NCI-H774 (cell line): ENCODE results near the gene TMEM167A.

Experiments used
- DNase-seq: peaks from one replicate; lab custom pipeline; 2025; lab: John Stamatoyannopoulos, UW

Gene TMEM167A

DNA sequence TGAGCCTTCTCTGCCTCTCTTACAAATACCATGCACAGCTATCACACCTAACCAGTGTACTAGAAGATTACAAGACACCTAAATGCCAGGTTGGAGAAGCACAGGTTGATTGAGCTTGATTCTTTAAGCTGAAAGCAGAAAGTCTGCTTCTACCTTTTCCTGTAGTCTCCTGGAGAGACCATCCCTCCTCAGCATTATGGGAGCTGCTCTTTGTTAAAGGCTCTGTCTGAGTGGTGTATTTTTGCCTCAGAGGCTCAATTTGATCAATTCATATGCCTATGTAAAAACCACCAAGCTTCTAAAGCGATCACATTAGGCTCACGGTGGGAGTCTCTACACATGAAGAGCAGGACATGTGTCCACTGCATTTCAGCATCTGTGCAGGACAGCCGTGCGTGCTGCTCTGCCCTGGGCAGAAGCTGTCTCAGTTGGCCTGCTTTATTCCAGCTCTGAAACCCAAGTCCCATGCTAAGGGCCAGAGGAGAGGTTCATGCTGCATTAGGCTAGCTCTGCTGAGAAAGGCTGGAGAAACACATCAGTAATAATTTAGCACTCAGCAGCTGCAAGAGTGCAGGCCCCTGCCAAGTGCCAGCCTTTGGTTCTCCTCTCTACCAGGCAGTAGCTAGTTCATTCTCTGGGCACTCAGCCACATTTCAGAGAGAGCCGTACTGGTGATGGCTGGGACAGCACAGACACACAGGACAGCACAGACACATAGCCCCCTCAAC lies 41.7 kb downstream of the TMEM167A start:
- DNase-seq: peak; percentile 45

DNA sequence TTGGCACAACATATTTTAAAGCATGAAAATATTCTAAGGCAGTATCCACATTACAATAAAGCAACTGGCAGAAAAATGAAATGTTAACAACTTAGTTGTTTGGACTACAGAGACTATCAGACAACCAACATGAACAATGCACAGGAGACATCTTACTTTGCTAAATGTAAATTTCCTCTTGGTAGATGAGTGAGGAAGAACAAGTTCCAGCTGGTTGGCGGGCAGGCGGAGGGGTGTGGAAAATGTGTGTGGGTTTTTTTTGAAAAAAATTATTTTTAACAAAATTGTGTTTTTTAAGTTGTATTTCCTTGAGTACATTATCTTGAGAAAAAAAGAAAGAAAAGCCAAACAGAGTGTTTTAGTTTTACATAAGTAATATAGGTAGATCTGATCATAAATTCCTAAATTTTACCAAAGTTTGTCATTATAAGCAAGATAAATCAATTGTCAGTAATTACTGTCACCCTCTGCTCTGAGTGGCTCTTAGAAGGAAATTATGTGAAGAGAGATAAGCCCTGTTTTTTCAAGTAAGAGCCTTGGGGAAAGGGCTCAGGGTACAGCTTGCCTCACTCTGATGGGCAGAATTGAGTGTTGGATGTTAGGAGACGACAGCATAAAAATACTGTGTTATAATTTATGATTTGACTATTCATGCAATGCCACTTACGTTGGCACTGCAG lies 42.5 kb downstream of the TMEM167A start:
- DNase-seq: no peak

DNA sequence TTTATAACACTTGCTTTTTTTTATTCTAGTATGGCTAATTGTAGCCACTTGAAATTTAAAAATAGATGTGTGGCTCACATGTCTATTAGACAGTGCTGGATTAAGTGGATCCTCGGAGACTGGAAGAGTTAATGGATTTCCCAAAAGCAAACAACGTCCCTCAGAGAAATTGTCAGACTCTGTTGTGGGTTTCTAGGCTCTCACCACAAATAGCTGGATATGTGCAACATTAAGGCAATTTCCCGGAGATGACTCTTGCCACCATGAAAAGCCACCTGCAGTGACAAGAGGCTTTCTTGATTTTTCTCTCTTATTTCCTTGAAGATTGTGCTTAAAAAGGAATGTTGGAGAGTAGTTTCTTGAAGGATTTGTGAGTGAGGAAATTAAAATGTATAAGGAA lies 43.2 kb downstream of the TMEM167A start:
- peak; percentile 36 for DNase-seq

DNA sequence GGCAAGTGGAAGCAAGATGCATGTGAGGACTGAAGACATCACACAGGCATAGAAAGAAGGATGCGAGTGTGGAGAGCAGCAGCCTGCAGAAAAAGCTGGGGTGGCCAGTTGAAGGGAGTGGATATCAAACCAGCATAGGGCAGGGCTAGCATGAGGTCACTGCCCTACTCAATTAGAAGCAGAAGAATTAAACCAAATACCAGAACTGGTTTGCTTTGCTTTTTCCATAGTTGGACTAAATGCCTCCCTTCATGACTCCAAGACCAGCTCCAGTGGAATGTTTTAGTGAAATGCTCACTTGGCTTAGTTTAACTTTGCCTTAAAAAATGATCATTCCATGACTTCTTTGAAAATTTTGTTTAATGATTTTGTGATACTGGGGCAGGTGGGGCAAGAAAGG lies 45.8 kb downstream of the TMEM167A start:
- DNase-seq: no peak

DNA sequence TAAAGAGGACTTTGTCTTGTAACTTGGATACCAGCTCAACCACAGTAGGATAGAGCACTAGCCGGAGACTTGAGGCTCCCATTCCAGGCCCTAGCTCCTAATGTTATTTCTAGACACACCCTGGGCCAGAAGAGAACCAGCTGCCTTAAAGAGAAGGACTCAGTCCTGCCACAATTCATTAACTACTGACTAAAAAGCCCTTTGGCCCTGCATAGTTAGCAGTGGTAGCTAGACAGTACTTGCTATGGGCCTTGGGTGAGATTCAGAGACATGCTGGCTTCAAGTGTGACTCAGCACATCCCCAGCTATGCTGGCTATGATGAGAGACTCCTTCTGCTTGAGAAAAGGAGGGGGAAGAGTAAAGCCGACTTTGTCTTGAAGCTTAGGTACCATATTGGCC lies 47.3 kb downstream of the TMEM167A start:
- DNase-seq: no peak

DNA sequence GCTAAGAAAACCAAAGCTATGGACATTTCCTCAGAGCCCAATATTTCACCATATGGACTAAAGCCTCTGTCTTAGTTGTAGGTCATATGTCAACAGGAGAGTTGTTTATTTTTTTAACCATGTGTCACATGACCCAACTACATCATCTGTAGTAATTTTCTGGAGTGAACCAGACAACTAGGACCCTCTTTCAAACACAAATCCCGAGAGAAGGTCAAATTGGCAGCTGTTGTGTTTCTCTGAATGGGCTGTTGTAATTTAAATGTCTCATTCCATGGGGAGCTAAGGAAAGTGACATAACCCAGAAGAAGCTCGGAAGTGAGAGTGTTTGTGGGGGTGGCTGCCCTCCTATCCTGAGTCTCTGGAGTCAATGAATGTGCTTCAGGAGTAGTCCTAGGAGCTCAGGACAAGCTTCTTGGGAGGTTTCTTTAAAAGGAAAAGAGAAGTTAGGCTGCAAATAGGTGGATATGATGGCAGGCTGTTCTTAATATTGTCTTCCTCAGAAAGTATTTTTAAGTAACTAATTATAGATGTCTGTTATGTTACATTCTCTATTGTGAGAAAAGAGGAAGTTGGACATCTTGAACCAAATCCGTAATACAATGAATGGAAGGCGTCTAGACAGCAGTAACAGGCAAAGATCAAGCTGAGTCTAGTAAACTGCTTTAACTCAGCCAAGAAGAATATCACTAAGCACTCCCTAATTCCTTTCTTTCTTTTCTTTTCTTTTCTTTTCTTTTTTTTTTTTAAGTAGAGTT lies 50.1 kb downstream of the TMEM167A start:
- DNase-seq: no peak

DNA sequence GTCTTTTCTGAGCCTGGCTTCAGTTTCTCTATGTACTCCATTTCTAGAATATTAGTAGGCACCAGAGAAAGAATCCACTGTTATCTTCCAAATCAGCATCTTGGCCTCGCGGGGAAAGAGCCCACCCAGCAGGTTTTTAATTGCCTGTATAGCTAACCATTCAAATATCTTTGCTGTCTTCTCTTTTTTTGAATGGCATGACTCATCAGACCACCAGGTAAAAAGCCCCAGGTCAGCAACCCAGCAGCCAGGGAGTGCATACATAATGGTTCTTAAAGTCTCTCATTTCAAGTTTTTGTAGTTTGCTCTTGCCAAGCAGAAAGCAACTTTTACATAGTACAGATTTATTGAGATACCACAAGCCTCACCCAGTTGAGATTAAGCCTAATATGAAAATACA lies 50.7 kb downstream of the TMEM167A start:
- DNase-seq: no peak

DNA sequence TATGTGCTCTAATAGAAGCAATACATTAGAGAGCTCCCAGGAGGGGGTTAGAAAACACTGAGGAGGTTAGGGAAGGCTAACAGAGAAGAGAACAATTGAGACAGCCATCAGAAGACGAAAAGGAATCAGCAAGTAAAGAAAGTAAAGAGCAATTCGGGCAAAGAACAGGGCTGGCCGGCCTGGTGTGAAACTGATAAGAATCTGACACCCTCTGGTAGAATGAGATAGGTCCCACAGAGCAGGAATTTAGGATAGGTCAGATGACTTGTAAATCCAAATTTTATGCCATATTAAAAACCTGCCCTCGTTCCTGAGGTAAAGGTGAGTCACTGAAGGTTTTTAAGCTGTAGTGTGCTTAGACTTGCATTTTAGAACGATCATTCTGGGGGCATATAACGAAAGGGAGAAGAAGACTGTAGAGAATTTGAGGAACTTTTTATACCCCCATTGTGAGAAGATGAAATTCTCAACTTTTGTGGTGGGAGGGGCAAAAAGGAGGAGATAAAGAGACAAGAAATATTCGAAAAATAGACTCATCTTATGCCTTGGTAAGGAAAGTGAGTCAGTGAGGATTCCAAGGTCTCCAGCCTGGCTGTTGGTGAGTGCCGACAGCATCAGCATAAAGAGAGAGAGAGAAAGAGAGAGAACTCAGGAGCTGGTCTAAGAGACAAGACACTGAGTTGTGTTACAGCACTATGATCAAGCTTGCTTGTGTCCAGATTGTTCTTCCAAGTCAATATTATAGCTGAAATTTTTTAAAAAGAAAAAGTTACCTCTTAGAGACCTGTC lies 51.3 kb downstream of the TMEM167A start:
- no peak for DNase-seq

DNA sequence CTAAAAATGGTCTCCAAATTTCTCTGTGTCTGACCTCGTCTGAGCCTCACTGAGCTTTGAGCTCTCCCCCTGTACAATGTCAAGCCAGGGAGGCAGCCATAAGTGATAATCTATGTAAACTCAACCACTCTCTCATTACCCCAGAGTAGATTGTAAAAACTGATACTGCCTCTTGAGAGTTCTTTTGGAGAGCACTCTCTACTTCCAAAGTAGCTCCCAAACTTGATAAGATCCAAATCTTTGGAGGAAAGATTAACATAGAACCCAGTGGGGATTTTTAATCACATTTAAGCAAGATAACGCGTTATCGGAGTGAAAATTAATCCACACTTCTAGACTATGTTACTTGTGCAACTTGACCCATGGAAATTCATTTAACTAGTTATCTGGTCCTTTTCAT lies 54.9 kb downstream of the TMEM167A start:
- DNase-seq: no peak

DNA sequence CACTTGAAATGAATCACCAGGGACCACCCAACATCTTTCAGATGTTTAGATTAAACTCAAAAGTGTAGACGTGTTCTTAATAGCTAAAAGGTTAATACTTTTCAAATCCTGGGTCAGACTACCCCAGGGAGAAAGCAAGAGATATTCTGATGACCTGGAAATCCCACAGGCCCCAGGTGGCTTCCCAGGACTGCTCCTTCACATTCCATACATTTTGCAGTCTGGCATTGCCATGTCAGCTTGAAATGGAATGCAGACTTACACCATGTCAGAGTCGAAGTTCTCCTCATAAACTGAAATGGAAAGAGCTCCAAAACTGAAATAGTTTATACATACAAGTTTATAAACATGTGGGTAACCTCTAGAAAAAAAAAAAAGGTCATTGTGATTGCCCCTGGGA lies 61.5 kb downstream of the TMEM167A start:
- no peak for DNase-seq

DNA sequence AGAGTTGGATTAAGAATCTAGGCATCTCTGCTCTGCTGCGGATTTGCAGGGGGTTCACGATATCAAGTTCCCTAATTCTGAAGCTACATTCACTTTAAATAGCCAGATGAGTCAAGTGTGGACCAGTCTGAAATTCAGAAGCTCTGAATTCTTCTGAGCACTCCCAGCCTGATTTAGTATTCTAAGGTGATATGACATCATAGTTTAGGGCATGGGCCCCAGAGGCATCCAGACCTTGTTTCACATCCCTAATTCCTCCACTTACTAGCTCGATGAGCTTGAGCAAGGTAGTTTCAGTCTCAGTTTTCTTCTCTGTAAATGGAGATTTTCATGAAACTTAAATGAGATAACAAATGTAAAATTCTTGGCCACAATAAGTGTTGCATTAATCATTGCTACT lies 65.2 kb downstream of the TMEM167A start:
- DNase-seq: no peak

DNA sequence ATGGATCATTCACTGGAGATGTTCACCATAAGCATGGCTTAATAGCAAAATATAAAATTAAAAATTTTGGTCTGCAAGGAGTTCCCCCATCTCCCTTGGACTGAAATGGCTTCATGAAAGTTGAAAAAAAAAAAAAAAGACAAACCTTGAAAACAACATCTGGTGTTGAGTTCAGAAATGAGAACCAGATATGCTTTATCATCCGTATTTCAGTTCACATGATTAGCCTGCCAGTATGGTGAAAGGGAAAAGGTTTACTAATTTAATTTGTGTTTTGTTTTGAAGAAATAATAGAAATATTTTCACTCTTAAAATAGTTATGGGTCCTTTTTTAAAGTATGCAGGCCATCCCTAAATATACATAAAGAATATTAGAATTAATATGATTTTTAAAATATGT lies 67.8 kb downstream of the TMEM167A start:
- no peak for DNase-seq

DNA sequence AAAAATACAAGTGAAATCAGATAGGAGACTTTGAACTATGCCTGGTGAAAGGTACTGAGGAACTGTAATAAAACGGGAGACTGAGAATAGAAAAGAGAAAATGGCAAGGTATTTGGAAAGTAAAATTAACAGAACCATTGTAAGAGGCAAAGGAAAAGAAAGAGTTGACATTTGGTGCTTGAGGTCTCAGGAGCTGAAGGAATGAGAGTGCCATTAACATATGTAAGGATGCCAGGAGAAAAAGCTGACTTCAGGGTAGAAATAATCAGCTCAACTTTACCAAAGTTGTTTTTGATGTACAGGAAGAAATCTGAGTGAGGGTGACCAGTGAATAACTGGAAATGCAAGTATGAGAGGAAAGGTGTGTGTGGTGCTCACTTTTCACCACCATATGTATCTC lies 69.4 kb downstream of the TMEM167A start:
- DNase-seq: no peak

DNA sequence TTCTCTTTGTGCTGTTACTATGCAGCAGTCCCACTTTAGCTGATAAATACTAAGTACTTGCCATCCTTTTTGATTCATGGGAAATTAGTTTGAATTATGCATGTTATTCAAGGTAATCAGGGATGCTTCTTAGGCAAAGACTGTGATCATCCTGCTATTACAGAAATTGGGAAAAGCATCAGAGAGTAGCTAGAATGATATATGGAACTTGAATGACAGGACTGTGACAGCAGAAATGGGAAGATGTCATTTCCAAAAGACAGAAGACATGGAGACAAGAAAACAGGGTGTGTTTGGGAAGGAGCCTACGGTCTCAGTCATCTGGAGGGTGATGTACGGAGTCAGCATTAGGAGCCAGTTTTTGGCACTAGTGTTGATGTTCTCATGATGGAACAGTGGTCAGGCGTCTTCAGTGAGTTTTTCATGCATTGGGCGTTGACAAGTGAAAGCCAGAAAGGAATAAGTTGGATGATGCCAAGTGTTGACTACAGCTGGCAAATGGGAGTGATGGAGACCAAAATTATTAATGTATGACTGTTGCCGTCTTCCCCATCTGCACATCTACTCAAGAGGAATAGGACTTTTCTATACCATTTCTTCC lies 70.4 kb downstream of the TMEM167A start:
- DNase-seq: no peak

DNA sequence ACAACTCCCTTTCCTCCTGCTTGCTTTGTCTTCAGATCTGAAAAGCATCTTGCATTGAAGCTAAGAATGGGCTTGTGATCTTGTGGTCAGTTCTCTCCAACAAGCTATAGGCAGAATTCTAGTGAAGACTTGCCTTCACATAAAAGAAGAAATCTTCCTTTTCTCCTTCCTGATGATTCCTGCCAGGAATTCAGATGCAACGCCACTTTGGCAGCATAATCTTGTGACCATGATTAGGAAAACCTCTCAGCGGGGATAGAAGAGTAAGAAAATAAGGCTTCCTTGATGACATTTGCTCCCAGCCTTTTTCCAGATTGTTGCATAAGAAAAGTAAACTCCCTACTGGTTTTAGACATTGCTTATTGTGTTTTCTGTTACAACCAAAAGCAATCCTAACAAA lies 73.4 kb downstream of the TMEM167A start:
- DNase-seq: no peak
